Ovary (tissue), 3 donors: Measurements from ENCODE around the gene MRNIP.

Experiments used
- POLR2A ChIP-seq: fragments of 450-650 bp; IDR thresholded peaks from one replicate; pipeline ENCODE4 v1.6.1; 2017; ENCODE audit warnings: antibody characterized with exemption, mild to moderate bottlenecking, moderate library complexity
- TF ChIP-seq, protein P1 (sequence below), 3 donors: fragments of 450-650 bp in 2 of 3; fragments of 200-600 bp in 1 of 3; IDR thresholded peaks; one replicate each; pipeline versions ENCODE4 v1.5.1 to v1.8.0; 2016 to 2022; ENCODE audit warnings: antibody characterized with exemption in 3 of 3, mild to moderate bottlenecking in 1 of 3
- donor health status: DM: no; HTN: no; CAD: no.

DNA sequence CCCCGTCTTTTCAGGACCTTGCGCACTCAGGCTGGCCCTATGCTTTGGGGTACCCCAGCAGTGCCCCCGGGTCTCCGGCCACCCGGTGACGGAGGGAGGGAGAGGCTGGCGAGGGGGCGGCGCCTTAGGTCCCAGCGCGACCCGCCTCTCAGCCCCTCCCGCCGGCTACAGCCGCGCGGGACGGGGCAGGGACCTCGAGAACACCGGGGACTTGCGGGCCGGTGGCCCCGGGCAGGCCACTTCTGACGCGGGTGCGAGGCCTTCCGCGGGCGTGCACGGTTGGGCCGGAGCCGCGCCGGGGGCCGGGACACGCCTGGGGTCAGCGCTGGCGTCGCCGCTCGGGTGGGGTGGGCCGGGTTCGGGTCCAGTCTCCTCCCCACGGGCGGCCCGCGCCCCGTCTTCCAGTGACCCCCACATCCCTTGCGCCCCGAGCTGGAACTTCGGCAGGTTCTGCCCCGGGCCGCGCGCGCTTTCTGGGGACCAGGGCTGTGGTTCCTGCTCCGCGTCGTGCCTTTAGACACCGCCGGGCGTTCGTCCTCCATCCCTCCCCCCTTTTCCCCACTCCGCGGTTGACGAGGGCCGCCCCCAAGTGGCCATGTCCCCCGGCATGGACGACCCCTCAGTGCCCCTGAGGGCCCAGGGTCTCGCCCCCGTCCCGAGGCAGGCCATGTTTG, 41.7 kb downstream of the MRNIP start:
- TF ChIP-seq POLR2A, result peak; percentile 9
- TF ChIP-seq, protein P1, sequence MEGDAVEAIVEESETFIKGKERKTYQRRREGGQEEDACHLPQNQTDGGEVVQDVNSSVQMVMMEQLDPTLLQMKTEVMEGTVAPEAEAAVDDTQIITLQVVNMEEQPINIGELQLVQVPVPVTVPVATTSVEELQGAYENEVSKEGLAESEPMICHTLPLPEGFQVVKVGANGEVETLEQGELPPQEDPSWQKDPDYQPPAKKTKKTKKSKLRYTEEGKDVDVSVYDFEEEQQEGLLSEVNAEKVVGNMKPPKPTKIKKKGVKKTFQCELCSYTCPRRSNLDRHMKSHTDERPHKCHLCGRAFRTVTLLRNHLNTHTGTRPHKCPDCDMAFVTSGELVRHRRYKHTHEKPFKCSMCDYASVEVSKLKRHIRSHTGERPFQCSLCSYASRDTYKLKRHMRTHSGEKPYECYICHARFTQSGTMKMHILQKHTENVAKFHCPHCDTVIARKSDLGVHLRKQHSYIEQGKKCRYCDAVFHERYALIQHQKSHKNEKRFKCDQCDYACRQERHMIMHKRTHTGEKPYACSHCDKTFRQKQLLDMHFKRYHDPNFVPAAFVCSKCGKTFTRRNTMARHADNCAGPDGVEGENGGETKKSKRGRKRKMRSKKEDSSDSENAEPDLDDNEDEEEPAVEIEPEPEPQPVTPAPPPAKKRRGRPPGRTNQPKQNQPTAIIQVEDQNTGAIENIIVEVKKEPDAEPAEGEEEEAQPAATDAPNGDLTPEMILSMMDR (IDR thresholded peaks at IDR 0.05), result peak in 1 of 3 donors; percentile 15
